Measurements from ENCODE around the gene KCNH5.

KCNH5 gene

GRCh38 chr14:62662811-62663455, 382.3 kb downstream of the KCNH5 start:
- peak; percentile 47 for DNase-seq (ENCODE audit: low read depth)
- no peak for TF ChIP-seq CTCF (conservative IDR thresholded peaks at IDR 0.05; ENCODE audit: low read depth, low read length)
- no peak overlapping the region for H3K4me3 ChIP-seq (ENCODE audit: low read length)

DNA sequence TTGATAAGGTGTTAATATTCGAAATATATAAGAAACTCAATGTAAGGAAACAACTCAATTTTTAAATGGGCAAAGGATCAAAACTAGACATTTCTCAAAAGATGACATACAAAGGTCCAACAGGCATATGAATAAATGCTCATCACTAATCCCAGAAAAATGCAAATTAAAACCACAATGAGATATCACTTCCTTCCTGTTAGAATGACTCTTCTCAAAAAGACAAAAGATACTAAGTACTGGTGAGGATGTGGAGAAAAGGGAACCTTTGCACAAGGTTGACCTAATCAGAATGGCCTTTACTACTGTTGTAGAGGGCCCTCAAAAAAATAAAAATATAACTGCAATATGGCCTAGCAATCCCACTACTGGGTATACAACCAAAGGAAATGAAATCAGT, 383.4 kb downstream of the KCNH5 start:
- no peak for TF ChIP-seq CTCF (conservative IDR thresholded peaks at IDR 0.05; ENCODE audit: low read depth, low read length)
- no peak for DNase-seq (ENCODE audit: low read depth)
- H3K4me3 ChIP-seq (ENCODE audit: low read length) = no peak overlapping the region

- H3K4me3 ChIP-seq (ENCODE audit: low read length) = no peak overlapping the region
- no peak for DNase-seq (ENCODE audit: low read depth)
- no peak for TF ChIP-seq CTCF (conservative IDR thresholded peaks at IDR 0.05; ENCODE audit: low read depth, low read length)
Observed at GRCh38 chr14:62658631-62659030, 386.6 kb downstream of the KCNH5 start.

DNA sequence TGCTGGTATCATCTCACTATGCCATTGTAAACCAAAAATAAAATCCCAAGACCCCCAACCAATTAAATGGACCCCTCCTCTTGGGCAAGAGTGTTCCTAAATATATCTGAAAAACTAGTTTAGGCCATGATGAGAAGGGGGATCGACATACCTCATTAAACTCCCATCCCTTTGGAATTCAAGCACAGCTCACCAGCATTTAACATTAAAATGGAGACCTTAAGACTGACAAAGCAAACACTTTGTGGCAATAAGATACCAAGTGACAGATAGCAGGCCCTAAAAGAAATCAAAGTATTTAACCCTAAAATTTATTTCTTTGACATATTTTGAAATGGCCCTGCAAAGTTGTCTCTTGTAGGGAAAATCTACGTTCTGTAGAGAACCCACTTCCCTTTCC, 387.9 kb downstream of the KCNH5 start:
- DNase-seq (ENCODE audit: low read depth) = no peak
- no peak overlapping the region for H3K4me3 ChIP-seq (ENCODE audit: low read length)
- no peak for TF ChIP-seq CTCF (conservative IDR thresholded peaks at IDR 0.05; ENCODE audit: low read depth, low read length)

DNA sequence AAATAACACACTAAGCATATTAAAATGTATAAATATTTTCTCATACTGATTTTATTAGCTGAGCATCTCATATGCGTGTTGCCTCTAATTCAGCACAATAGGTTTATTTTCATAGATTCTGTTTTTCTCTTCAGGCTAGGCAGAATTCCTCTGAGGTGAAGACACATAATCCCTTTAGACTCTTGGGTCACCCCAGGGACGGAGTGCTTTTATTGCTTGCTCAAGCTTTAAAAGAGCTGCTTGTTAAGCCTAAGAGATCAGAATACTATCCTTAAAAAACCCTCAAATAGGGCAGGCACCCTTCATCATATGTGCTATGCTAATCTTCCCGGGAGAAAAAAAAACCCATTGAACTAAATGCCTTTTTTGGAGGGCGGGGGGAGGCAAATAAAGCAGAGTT, 390.1 kb downstream of the KCNH5 start:
- TF ChIP-seq CTCF (conservative IDR thresholded peaks at IDR 0.05; ENCODE audit: low read depth, low read length) = no peak
- H3K4me3 ChIP-seq (ENCODE audit: low read length) = no peak overlapping the region
- DNase-seq (ENCODE audit: low read depth) = peak; percentile 50

DNA sequence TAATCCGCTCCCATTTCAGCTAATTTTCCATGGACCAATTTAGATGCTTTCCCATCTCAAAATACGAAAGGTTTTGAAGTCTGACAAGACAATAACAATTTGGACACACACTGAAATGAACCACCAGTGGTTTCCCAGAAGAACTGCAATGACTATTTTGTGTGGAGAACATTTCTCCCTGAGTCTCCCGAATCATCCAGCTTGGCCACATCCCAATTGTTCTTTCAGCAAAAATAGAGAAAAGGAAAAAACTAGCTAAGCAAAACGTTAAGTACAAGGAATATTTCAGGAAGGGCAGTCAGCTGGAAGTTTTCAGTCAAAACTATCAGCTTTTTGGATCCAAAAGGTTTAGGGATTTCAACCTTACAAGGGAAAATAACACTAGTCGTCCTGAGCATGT, 390.6 kb downstream of the KCNH5 start:
- no peak for DNase-seq (ENCODE audit: low read depth)
- no peak overlapping the region for H3K4me3 ChIP-seq (ENCODE audit: low read length)
- no peak for TF ChIP-seq CTCF (conservative IDR thresholded peaks at IDR 0.05; ENCODE audit: low read depth, low read length)
